ENCODE measurements around the gene L3MBTL2. TPM values are rescaled to one million over a fixed set of nuclear protein-coding genes. Genes with fewer than 3 reads are reported as not detected.

The L3MBTL2 gene
- total and polyA plus RNA-seq, 2 of the 13 experiments (the other 11 are each of a cell fraction or from before 2014, with no cell fraction given) = 13.8 to 33.7 TPM

DNA sequence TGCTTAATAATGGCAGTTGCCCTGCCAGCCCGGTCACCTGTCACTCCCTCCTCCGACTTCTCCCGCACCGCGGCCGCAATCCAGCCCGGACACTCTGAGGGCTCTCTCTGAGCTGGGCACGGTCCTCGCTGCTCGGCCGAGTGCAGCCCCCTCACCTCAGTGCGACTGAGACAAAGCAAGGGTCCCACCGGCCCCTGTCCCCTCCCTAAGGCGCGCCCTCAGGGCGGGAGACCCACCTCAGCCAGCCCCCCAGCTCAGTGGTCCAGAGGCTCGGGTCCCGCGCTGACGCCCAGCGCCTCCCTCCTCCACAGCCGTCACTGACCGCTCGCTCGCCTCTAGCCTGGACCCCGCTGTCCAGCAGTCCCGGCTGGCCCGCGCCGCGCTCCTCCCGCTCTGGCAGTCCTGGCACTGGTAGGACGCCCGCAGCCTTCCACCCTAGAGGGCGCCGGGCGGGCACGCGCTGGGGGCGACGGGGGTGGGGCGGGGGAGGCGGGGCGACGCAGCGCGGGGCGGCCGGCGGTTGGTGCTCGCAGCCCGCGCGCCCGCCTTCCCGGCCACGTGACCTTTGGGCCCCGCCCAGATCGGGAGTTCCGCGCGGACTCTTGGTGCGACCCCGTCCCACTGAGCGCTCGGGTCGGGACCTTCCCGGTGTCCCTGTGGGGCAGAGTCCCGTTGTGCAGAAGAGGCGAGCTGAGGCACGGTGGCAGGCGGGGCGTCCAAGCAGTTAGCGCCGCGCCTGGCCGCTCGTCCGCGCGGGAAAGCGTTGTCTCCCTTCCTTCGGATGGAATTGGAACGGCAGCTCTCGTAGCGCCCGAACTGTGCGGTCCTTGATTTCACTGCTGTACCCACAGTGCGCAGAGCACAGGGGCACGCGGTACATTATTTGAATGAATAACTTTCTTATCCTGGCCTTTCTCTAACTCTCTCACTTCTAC lies 7.8 kb upstream of the L3MBTL2 start (continued):
- TF ChIP-seq, protein P1, sequence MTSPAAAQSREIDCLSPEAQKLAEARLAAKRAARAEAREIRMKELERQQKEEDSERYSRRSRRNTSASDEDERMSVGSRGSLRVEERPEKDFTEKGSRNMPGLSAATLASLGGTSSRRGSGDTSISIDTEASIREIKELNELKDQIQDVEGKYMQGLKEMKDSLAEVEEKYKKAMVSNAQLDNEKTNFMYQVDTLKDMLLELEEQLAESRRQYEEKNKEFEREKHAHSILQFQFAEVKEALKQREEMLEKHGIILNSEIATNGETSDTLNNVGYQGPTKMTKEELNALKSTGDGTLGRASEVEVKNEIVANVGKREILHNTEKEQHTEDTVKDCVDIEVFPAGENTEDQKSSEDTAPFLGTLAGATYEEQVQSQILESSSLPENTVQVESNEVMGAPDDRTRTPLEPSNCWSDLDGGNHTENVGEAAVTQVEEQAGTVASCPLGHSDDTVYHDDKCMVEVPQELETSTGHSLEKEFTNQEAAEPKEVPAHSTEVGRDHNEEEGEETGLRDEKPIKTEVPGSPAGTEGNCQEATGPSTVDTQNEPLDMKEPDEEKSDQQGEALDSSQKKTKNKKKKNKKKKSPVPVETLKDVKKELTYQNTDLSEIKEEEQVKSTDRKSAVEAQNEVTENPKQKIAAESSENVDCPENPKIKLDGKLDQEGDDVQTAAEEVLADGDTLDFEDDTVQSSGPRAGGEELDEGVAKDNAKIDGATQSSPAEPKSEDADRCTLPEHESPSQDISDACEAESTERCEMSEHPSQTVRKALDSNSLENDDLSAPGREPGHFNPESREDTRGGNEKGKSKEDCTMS (CRISPR knock-in tag; conservative IDR thresholded peaks at IDR 0.05) = no peak
- TF ChIP-seq IKZF4 (CRISPR knock-in tag; IDR thresholded peaks at IDR 0.05; ENCODE audit: borderline replicate concordance, low read depth, not compliant biosample characterization) (no peak), MYC (CRISPR knock-in tag; IDR thresholded peaks at IDR 0.05; ENCODE audit: borderline replicate concordance) (no peak), ZNF879 (CRISPR knock-in tag; IDR thresholded peaks at IDR 0.05) (no peak), SKI (IDR thresholded peaks at IDR 0.05; ENCODE audit: partially characterized antibody) (no peak), CCDC6 (CRISPR knock-in tag; IDR thresholded peaks at IDR 0.05) (no peak), TCF7 (IDR thresholded peaks at IDR 0.05; ENCODE audit: low read depth) (no peak), KDM1A (CRISPR knock-in tag; IDR thresholded peaks at IDR 0.05) (no peak), TCF7L2 (IDR thresholded peaks at IDR 0.05; ENCODE audit: low read depth, low read length) (no peak), KMT2B (CRISPR knock-in tag; IDR thresholded peaks at IDR 0.05) (peak; percentile 82), FIP1L1 (IDR thresholded peaks at IDR 0.05; ENCODE audit: borderline replicate concordance, insufficient read depth, low read depth, low read length) (no peak), ZNF431 (CRISPR knock-in tag; IDR thresholded peaks at IDR 0.05; ENCODE audit: borderline replicate concordance, low read depth) (no peak), SMC3 (IDR thresholded peaks at IDR 0.05; ENCODE audit: low read length) (no peak), DMAP1 (CRISPR knock-in tag; IDR thresholded peaks at IDR 0.05) (no peak)
- TF ChIP-seq, protein P2, sequence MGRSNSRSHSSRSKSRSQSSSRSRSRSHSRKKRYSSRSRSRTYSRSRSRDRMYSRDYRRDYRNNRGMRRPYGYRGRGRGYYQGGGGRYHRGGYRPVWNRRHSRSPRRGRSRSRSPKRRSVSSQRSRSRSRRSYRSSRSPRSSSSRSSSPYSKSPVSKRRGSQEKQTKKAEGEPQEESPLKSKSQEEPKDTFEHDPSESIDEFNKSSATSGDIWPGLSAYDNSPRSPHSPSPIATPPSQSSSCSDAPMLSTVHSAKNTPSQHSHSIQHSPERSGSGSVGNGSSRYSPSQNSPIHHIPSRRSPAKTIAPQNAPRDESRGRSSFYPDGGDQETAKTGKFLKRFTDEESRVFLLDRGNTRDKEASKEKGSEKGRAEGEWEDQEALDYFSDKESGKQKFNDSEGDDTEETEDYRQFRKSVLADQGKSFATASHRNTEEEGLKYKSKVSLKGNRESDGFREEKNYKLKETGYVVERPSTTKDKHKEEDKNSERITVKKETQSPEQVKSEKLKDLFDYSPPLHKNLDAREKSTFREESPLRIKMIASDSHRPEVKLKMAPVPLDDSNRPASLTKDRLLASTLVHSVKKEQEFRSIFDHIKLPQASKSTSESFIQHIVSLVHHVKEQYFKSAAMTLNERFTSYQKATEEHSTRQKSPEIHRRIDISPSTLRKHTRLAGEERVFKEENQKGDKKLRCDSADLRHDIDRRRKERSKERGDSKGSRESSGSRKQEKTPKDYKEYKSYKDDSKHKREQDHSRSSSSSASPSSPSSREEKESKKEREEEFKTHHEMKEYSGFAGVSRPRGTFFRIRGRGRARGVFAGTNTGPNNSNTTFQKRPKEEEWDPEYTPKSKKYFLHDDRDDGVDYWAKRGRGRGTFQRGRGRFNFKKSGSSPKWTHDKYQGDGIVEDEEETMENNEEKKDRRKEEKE (IDR thresholded peaks at IDR 0.05) = no peak
- TF ChIP-seq, protein P3, sequence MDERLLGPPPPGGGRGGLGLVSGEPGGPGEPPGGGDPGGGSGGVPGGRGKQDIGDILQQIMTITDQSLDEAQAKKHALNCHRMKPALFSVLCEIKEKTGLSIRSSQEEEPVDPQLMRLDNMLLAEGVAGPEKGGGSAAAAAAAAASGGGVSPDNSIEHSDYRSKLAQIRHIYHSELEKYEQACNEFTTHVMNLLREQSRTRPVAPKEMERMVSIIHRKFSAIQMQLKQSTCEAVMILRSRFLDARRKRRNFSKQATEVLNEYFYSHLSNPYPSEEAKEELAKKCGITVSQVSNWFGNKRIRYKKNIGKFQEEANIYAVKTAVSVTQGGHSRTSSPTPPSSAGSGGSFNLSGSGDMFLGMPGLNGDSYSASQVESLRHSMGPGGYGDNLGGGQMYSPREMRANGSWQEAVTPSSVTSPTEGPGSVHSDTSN (CRISPR knock-in tag; IDR thresholded peaks at IDR 0.05) = no peak
- TF ChIP-seq, protein P4, sequence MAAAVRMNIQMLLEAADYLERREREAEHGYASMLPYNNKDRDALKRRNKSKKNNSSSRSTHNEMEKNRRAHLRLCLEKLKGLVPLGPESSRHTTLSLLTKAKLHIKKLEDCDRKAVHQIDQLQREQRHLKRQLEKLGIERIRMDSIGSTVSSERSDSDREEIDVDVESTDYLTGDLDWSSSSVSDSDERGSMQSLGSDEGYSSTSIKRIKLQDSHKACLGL (CRISPR knock-in tag; IDR thresholded peaks at IDR 0.05) = no peak
- TF ChIP-seq, protein P5, sequence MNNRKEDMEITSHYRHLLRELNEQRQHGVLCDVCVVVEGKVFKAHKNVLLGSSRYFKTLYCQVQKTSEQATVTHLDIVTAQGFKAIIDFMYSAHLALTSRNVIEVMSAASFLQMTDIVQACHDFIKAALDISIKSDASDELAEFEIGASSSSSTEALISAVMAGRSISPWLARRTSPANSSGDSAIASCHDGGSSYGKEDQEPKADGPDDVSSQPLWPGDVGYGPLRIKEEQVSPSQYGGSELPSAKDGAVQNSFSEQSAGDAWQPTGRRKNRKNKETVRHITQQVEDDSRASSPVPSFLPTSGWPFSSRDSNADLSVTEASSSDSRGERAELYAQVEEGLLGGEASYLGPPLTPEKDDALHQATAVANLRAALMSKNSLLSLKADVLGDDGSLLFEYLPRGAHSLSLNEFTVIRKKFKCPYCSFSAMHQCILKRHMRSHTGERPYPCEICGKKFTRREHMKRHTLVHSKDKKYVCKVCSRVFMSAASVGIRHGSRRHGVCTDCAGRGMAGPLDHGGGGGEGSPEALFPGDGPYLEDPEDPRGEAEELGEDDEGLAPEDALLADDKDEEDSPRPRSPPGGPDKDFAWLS (CRISPR knock-in tag; IDR thresholded peaks at IDR 0.05; ENCODE audit: borderline replicate concordance) = no peak
- TF ChIP-seq, protein P6, sequence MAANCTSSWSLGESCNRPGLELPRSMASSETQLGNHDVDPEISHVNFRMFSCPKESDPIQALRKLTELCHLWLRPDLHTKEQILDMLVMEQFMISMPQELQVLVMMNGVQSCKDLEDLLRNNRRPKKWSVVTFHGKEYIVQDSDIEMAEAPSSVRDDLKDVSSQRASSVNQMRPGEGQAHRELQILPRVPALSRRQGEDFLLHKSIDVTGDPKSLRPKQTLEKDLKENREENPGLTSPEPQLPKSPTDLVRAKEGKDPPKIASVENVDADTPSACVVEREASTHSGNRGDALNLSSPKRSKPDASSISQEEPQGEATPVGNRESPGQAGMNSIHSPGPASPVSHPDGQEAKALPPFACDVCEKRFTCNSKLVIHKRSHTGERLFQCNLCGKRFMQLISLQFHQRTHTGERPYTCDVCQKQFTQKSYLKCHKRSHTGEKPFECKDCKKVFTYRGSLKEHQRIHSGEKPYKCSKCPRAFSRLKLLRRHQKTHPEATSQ (CRISPR knock-in tag; IDR thresholded peaks at IDR 0.05; ENCODE audit: borderline replicate concordance) = no peak
